Measurements from ENCODE around the gene TMPRSS9.

Gene TMPRSS9

GRCh38 chr19:2424686-2425621 is 64.9 kb downstream of the TMPRSS9 start:
- no peak for DNase-seq

GRCh38 chr19:2425622-2426581 is 65.8 kb downstream of the TMPRSS9 start:
- no peak for DNase-seq

- DNase-seq: peak; percentile 77
These were observed 66.8 kb downstream of the TMPRSS9 start for GRCh38 chr19:2426611-2427428.

GRCh38 chr19:2427429-2428320 is 67.6 kb downstream of the TMPRSS9 start, which contains the start of gene TIMM13:
TIMM13 (minus strand) TSS chr19:2427586; CDS start chr19:2427533, 53 bp downstream.
- peak; percentile 98 for DNase-seq

GRCh38 chr19:2428321-2428690 is 68.2 kb downstream of the TMPRSS9 start:
- no peak for DNase-seq

GRCh38 chr19:2428756-2429711 is 69.0 kb downstream of the TMPRSS9 start:
- DNase-seq: no peak

- DNase-seq: no peak
These were observed 70.0 kb downstream of the TMPRSS9 start for GRCh38 chr19:2429917-2430535.

GRCh38 chr19:2431318-2432055 is 71.4 kb downstream of the TMPRSS9 start:
- no peak for DNase-seq

GRCh38 chr19:2432131-2432848 is 72.2 kb downstream of the TMPRSS9 start:
- no peak for DNase-seq

- no peak for DNase-seq
These were observed 73.8 kb downstream of the TMPRSS9 start for GRCh38 chr19:2433854-2434253.

- no peak for DNase-seq
These were observed 74.2 kb downstream of the TMPRSS9 start for GRCh38 chr19:2434267-2434666.

- DNase-seq: no peak
These were observed 74.7 kb downstream of the TMPRSS9 start for GRCh38 chr19:2434721-2435265.

GRCh38 chr19:2436384-2436783 is 76.3 kb downstream of the TMPRSS9 start:
- DNase-seq: no peak

GRCh38 chr19:2436926-2437325 is 76.9 kb downstream of the TMPRSS9 start:
- no peak for DNase-seq

- no peak for DNase-seq
These were observed 78.1 kb downstream of the TMPRSS9 start for GRCh38 chr19:2438178-2438577.

GRCh38 chr19:2440515-2440914 is 80.5 kb downstream of the TMPRSS9 start:
- DNase-seq: no peak

- DNase-seq: no peak
These were observed 81.2 kb downstream of the TMPRSS9 start for GRCh38 chr19:2441096-2441752.
